Activated CD4-positive, alpha-beta T cell treated with anti-CD3 and anti-CD28 coated beads, Interleukin-2, amount 10 ng/mL, durations not matched to agents 7 days and 5 days (primary cell): ENCODE results near the gene CGNL1. TPM values are rescaled to one million over a fixed set of nuclear protein-coding genes. Genes with fewer than 3 reads are reported as not detected.
A peak's percentile ranks its signal among the peaks of the same experiment; 100 is the strongest.

Experiments used
- CTCF ChIA-PET: fragments of 350-600 bp; sonication (Branson Sonifier 250); formaldehyde crosslinking; loops from one replicate; lab custom pipeline; 2021; ENCODE audit warnings: antibody characterized with exemption; lab: Charles Lee
- POLR2A ChIA-PET: fragments of 350-600 bp; sonication (Branson Sonifier 250); formaldehyde crosslinking; loops from one replicate; lab custom pipeline; 2021; ENCODE audit warnings: antibody characterized with exemption; lab: Charles Lee
- DNase-seq: peaks from one replicate; pipeline ENCODE4 v3.0.0-alpha.2; 2020
- H3K27ac Mint-ChIP-seq: one replicate; pipeline ENCODE4 v1.8.0; 2021; ENCODE audit warnings: mild to moderate bottlenecking, moderate library complexity, mixed read lengths
- H3K27me3 Mint-ChIP-seq: one replicate; pipeline ENCODE4 v1.8.0; 2021; ENCODE audit warnings: mixed read lengths
- H3K36me3 Mint-ChIP-seq: one replicate; pipeline ENCODE4 v1.8.0; 2021; ENCODE audit warnings: low read depth, mixed read lengths
- H3K4me1 Mint-ChIP-seq: one replicate; pipeline ENCODE4 v1.8.0; 2021; ENCODE audit warnings: mixed read lengths
- H3K4me3 Mint-ChIP-seq: one replicate; pipeline ENCODE4 v1.8.0; 2021; ENCODE audit warnings: mild to moderate bottlenecking, moderate library complexity, mixed read lengths
- H3K9me3 Mint-ChIP-seq: one replicate; pipeline ENCODE4 v1.8.0; 2021; ENCODE audit warnings: mixed read lengths
- total RNA-seq, 2 experiments: library from RNA; stranded (reverse); gene quantifications; one replicate each; pipeline ENCODE4 v1.2.3, GENCODE V29; 2021

Gene CGNL1
- total RNA-seq, 2 experiments from 2014 or later = not detected

GRCh38 chr15:57580428-57580827 is 204.1 kb downstream of the CGNL1 start:
- POLR2A ChIA-PET = no interaction called here
- Mint-ChIP-seq H3K4me3 (no peak overlapping the region), H3K4me1 (no peaks in the 10 kb centered on the region), H3K9me3 (peaks cover 13% of the 10 kb centered on the region), H3K27me3 (peaks cover 17% of the 10 kb centered on the region), H3K36me3 (no peaks in the 10 kb centered on the region), H3K27ac (no peak overlapping the region)
- CTCF ChIA-PET = interaction anchor here (1.0 kb wide), 1 partner anchor 9 kb away, joined by 3 read pairs; no protein-coding TSS in a partner anchor
- DNase-seq = no peak

DNA sequence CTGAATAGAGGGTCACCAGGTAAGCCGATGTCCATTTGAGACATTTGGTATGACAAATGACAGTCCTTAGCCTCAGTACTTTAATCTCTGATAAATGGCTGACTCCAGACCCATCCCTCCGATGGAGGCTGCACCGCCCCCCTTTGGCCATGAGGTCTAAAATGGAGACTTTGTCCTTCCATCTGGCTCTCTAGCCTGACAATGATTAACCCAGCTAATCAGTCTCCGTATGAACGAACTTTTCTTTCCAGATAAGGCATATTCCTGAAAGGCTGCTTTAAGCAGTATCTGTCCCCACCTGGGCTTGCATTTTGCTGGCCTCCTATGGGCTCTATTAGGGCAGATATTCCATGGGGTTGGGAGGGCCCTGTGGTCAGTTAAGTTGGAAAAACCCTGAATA is 204.6 kb downstream of the CGNL1 start:
- ChIA-PET POLR2A (no interaction called here), CTCF (interaction anchor here (1.0 kb wide), 1 partner anchor 9 kb away, joined by 3 read pairs; no protein-coding TSS in a partner anchor)
- Mint-ChIP-seq H3K36me3 (no peaks in the 10 kb centered on the region), H3K27ac (no peak overlapping the region), H3K9me3 (peaks cover 13% of the 10 kb centered on the region), H3K27me3 (peaks cover 17% of the 10 kb centered on the region), H3K4me1 (no peaks in the 10 kb centered on the region), H3K4me3 (no peak overlapping the region)
- no peak for DNase-seq

DNA sequence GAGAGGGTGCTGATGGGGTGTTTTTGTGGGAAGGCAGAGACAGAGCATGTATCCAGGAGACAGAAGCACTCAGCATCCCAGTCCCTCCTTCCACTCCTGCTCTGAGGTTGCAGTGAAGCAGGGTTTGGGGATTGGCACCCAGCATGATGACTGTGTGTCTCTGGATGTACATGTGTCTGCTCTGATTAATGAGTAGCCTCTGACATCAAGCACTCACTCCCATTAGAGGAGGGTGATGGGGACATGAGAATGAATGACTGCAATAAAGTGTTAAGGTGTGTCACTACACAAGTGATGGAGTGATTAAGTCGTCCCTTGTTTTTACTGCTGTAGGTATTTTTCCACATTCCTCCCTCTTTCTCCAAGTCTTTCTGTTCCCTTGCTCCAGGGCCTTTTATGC is 205.8 kb downstream of the CGNL1 start:
- H3K4me3 Mint-ChIP-seq = no peak overlapping the region
- POLR2A ChIA-PET = no interaction called here
- H3K4me1 Mint-ChIP-seq = peaks cover 7% of the 10 kb centered on the region

GRCh38 chr15:57583282-57583681 is 207.0 kb downstream of the CGNL1 start:
- Mint-ChIP-seq H3K4me3 (no peak overlapping the region), H3K36me3 (no peaks in the 10 kb centered on the region), H3K27me3 (peaks cover 11% of the 10 kb centered on the region), H3K9me3 (peaks cover 15% of the 10 kb centered on the region), H3K4me1 (peaks cover 17% of the 10 kb centered on the region), H3K27ac (no peak overlapping the region)
- DNase-seq = no peak
- POLR2A ChIA-PET = no interaction called here
- CTCF ChIA-PET = no interaction called here

More for the DNA sequence above, 205.8 kb downstream of the CGNL1 start:
- peaks cover 17% of the 10 kb centered on the region for H3K27me3 Mint-ChIP-seq
- H3K36me3 Mint-ChIP-seq = no peaks in the 10 kb centered on the region
- no peak overlapping the region for H3K27ac Mint-ChIP-seq
- H3K9me3 Mint-ChIP-seq = peaks cover 13% of the 10 kb centered on the region
- CTCF ChIA-PET = no interaction called here
- no peak for DNase-seq

DNA sequence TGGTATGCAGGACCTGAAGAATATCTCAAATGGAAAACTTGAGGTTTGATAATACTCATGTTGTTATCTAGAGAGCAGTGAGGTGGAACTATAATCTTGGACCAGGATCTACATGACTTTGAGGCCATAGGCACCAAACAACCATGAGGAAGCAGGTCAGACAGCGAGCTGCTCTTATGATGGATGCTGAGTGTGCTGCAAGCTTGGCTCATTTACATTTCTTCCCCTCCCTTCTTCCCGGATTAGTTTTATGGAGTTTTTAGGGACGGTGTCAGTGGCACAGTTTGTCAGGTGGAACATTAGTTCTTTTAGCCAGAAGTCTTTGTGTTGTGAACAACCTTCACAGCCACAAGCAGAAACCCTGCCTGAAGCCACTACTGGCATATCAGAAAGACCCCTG is 207.4 kb downstream of the CGNL1 start:
- peaks cover 15% of the 10 kb centered on the region for H3K9me3 Mint-ChIP-seq
- DNase-seq = no peak
- peaks cover 17% of the 10 kb centered on the region for H3K4me1 Mint-ChIP-seq
- H3K4me3 Mint-ChIP-seq = no peak overlapping the region
- ChIA-PET CTCF (no interaction called here), POLR2A (no interaction called here)
- peaks cover 9% of the 10 kb centered on the region for H3K27me3 Mint-ChIP-seq
- no peaks in the 10 kb centered on the region for H3K36me3 Mint-ChIP-seq
- H3K27ac Mint-ChIP-seq = no peak overlapping the region

DNA sequence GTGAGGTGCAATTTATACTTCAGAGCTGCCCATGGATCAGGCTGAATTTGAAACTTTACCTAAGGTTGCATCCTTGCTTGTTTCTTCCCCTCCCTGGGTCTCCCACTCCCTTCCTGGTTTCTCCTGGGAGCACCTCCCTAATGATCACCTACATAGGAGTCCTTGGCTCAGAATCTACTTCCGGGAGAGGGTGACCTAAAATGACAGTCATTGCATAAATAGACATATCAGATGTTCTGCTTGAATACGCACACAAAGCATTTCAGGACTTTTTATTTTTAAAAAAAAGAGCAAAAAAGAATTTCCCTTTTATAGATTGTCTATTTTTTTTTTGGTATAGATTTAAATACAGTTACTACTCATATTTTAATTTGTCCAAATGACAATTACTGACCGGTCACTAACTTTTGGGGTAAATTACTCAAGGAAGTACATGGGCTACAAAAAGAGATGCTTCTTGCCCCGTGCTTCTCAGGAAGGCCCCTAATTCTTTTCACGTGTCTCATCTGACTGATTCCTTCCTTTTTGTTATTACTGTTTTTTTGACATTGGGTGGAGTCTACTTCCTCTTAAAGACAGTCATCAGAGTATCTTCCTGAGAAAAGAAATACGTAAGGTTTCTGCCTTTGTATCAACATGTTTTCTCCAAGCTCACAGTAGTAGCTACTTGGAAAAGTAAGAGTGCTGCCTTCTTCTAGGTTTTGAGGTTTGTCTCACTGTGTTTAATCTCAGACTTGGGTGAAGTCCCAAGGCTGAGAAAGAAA is 210.5 kb downstream of the CGNL1 start:
- CTCF ChIA-PET = interaction anchor here (0.6 to 0.9 kb wide), 2 partner anchors 19 to 146 kb away, joined by 3 to 4 read pairs; no protein-coding TSS in a partner anchor
- POLR2A ChIA-PET = no interaction called here

DNA sequence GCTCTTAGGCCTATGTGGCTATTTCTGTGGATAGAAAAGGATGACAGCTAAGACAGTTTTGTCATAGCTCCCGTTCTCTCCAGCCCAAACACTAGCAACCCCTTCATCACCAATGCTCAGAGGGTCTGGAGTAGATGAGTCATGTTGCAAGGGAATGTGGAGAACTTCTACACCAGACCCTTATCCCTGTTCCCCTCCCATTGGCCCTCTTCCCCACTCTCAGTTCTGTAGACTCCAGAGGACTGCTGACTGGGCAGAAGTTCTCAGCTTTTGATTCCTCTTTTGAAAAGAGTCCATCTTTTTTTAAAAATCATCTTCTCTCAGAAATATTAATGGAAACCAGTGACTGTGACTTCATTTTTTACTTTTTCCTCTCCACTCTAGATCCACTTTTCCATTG is 213.0 kb downstream of the CGNL1 start:
- no peaks in the 10 kb centered on the region for H3K36me3 Mint-ChIP-seq
- no peak for DNase-seq
- no peak overlapping the region for H3K27ac Mint-ChIP-seq
- peaks cover 28% of the 10 kb centered on the region for H3K27me3 Mint-ChIP-seq
- H3K4me3 Mint-ChIP-seq = no peak overlapping the region
- H3K4me1 Mint-ChIP-seq = peaks cover 25% of the 10 kb centered on the region
- CTCF ChIA-PET = interaction anchor here (0.5 to 0.9 kb wide), 2 partner anchors 9 to 1034 kb away, joined by 3 to 4 read pairs; no protein-coding TSS in a partner anchor
- peaks cover 3% of the 10 kb centered on the region for H3K9me3 Mint-ChIP-seq
- POLR2A ChIA-PET = no interaction called here

More for the DNA sequence above, 210.5 kb downstream of the CGNL1 start:
- H3K4me1 Mint-ChIP-seq = peaks cover 22% of the 10 kb centered on the region
- H3K9me3 Mint-ChIP-seq = peaks cover 15% of the 10 kb centered on the region
- H3K27me3 Mint-ChIP-seq = peaks cover 19% of the 10 kb centered on the region
- no peak overlapping the region for H3K4me3 Mint-ChIP-seq
- no peaks in the 10 kb centered on the region for H3K36me3 Mint-ChIP-seq
- no peak for DNase-seq
- H3K27ac Mint-ChIP-seq = peak overlapping the region; percentile 82

DNA sequence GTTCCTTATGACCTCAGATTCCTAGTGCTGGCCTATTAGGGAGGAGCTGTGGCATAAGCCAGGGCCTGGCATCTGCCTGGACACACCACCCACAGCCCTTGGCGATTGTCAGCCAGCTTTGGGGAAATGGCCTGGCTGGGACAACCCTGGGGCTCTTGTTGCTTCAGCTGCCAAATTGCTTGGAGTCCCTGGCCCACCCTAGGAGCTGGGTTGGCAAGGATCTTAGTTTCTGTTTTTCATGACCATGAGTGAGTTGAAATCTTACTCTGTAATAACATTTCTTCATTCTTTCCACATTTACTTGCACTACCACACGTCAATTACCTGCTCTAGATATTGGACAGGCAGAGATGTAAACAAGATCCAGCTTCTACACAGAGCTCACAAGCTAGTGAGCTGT is 213.4 kb downstream of the CGNL1 start:
- Mint-ChIP-seq H3K9me3 (peaks cover 3% of the 10 kb centered on the region), H3K27me3 (peaks cover 29% of the 10 kb centered on the region), H3K27ac (no peak overlapping the region), H3K4me1 (peaks cover 25% of the 10 kb centered on the region), H3K36me3 (no peaks in the 10 kb centered on the region), H3K4me3 (no peak overlapping the region)
- DNase-seq = no peak
- POLR2A ChIA-PET = no interaction called here
- CTCF ChIA-PET = interaction anchor here (0.9 kb wide), 1 partner anchor 9 kb away, joined by 3 read pairs; no protein-coding TSS in a partner anchor

DNA sequence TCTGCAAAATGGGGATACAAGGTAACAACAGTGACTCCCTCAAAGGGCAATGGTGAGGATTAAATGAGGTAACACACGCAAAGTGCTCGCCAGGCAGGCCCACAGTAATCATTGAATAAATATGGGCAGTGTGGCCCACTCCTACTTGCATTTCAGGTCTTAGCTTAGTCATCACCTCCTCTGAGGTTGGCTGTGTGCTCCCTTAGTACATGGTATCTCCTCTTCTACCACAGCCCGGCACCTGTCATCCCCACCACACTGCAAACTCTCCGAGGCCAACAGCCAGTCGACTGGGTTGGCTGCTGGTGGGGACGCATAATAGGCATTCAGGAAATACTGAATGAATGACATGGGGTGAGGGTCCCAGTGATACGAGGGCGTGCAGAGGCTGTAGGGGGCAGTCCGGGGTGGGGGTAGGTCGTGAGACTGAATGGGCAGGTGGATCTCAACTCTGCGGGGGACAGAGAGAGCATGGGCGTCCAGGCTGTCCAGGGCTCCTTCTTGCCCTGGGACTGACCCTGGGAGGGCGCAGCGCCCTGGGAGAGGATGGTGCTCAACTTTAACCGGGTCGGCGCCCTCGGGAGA is 215.0 kb downstream of the CGNL1 start:
- POLR2A ChIA-PET = no interaction called here
- peaks cover 29% of the 10 kb centered on the region for H3K27me3 Mint-ChIP-seq
- CTCF ChIA-PET = no interaction called here

GRCh38 chr15:57591822-57592367 is 215.6 kb downstream of the CGNL1 start, which contains the start of gene MYZAP:
Gene MYZAP, plus strand, starts transcription at chr15:57591904. Its CDS starts 131 bp downstream, at chr15:57592035.
- H3K4me1 Mint-ChIP-seq = peaks cover 20% of the 10 kb centered on the region
- H3K9me3 Mint-ChIP-seq = peaks cover 3% of the 10 kb centered on the region
- no peak within 1 kb of the TSS for H3K27ac Mint-ChIP-seq
- H3K4me3 Mint-ChIP-seq = peak within 1 kb of the TSS; percentile 57
- peak; percentile 41 for DNase-seq
- ChIA-PET POLR2A (no interaction called here), CTCF (no interaction called here)
- H3K27me3 Mint-ChIP-seq = peaks cover 29% of the 10 kb centered on the region
- H3K36me3 Mint-ChIP-seq = no peaks in the 10 kb centered on the region

More for the DNA sequence above, 215.0 kb downstream of the CGNL1 start:
- peak overlapping the region; percentile 57 for H3K4me3 Mint-ChIP-seq
- DNase-seq = no peak
- peaks cover 3% of the 10 kb centered on the region for H3K9me3 Mint-ChIP-seq
- H3K36me3 Mint-ChIP-seq = no peaks in the 10 kb centered on the region
- H3K4me1 Mint-ChIP-seq = peaks cover 23% of the 10 kb centered on the region
- H3K27ac Mint-ChIP-seq = no peak overlapping the region

DNA sequence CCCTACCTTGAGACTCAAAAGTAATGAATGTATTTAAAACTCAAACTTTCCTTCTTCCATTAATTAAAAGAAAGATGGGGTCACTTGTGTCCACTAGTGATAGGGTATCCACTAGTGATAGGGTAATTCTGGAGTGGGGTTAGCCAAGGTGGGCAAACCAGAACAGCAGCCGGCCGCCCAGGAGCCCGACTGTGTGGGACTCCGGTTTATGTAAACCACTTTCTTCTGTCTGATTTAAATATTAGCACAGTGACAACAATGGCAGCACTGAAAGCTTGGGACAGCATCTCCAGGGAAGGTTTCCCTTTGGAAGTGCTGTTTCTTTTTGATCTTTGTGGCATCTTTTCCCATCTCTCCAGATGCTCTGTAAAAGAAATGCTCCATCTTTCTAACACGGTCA is 216.1 kb downstream of the CGNL1 start:
- no peaks in the 10 kb centered on the region for H3K36me3 Mint-ChIP-seq
- DNase-seq = no peak
- peak overlapping the region; percentile 36 for H3K4me3 Mint-ChIP-seq
- H3K9me3 Mint-ChIP-seq = peaks cover 2% of the 10 kb centered on the region
- POLR2A ChIA-PET = no interaction called here
- CTCF ChIA-PET = no interaction called here
- H3K4me1 Mint-ChIP-seq = peaks cover 15% of the 10 kb centered on the region
- H3K27ac Mint-ChIP-seq = no peak overlapping the region
- H3K27me3 Mint-ChIP-seq = peaks cover 29% of the 10 kb centered on the region

DNA sequence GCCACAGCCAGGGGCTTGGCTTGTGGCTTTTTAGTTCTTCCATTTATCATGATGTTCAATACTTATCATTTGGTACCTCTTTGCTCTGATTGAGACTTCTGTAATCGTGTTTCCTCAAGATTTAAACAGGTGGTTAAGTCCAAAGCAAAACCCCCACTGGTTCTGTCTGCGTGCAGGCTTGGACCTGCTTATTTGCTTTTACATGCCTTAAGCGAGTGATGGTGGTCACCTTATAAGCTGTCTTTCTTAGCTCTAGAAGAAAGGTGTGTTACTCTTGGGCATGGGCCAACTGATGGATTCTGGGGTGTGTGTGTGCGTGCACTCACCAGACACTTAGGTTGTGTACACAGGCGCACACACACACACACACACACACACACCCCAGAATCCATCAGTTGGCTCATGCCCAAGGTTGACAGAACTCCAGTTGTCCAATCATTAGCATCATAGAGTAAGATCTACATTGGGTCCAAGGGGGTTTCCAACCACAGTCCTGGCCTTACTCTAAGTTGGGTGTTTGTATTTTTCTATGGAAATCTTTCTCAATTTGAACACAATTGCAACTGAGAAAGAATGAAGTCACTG is 216.6 kb downstream of the CGNL1 start:
- no peak for DNase-seq
- Mint-ChIP-seq H3K27me3 (peaks cover 29% of the 10 kb centered on the region), H3K4me1 (peaks cover 10% of the 10 kb centered on the region), H3K9me3 (no peaks in the 10 kb centered on the region), H3K36me3 (no peaks in the 10 kb centered on the region), H3K27ac (no peak overlapping the region), H3K4me3 (no peak overlapping the region)
- ChIA-PET POLR2A (no interaction called here), CTCF (no interaction called here)
